GM18870 (cell line): Measurements from ENCODE around the gene GPR146.

ENCODE experiments used
- ATAC-seq: cut with Tn5 transposase; IDR thresholded peaks from one replicate; pipeline ENCODE4 v1.9.1; 2021; ENCODE audit warnings: moderate library complexity; ENCODE audit not compliant: unreplicated experiment

GPR146 gene

DNA sequence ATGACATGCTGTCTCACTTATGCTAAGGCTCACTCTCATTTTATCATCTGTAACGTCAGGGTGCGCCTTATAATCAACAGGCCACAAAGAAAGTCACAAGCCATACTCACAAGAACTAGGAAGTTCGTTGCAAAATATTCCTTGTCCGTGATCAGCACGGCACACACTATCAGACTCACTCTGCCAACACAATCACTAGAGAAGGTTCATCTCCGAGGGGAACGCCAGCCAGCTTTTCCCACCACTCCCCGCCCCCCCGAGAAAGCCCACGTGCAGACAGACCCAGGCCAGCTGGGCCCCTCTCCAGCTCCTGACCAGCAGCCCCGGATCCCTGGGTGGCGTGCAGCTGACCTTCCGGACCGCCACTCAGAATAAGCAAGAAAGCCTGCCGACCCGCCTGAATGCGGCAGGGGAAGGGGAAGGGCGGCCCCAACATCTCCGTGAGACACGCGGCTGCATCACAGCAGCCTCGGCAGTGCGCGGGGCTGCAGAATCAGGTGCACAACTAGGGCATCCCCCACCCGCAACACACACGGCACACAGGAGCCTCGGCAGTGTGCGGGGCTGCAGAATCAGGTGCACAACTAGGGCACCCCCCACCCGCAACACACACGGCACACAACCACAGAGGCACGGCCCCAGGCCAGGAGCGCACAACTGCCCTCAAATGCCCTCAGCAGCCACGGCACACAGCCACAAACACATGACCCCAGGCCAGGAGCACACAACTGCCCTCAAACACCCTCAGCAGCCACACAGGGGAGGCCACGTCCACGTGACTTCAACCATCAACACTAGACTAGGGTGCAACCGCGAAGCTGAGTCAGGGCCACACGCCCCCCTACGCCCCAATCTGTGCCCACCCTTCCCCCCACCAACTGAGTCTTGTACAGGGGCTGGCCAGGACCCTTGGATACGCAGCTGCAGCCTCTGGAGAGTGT is 2.5 kb upstream of the GPR146 start:
- ATAC-seq: no peak

DNA sequence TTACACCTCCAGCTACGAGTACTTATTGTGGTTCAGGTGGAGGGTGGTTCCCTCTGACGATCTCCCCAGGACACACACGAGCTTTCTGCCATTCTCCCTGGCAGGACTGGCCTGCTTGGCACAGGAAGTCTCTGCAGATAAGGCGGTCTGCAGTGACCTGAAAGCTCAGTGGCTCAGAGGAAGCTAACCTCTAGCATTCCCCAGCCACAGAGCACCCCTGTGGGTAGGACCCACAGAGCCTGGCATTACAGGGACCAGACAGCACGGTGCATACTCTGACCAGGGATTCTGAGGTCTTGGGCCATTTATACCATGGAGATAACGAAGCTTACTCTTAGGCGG is 1.9 kb upstream of the GPR146 start:
- ATAC-seq: no peak

DNA sequence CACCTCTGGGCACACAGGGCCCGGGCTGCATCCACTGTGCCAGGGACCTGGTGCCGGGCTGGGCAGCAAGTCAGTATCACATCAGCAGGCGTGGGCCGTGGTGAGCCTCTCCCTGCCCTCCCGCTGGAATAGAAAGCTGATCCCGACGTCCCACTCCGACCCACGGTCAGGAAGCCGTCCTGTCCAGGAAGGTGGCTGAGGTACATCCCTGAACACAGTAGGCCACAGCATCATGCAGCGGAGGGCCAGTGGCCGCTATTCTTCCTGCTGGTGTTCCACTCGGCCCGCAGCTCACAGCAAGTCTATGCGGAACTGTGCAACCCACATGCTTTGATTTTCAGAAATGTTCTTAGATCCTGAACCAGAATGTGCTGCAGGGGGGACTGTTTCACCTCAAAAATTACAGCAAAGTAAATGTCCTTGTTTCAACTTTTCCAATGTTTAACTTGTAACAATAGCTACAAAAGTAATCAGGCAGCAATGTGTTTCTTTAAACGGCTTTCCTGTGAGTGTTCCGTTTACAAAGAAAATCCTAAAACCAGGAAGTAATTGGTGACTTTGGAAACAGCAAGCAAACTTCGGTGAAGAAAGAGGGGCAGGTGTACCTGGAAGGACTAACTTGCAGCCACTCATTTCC is 676 bp upstream of the GPR146 start:
- no peak for ATAC-seq

DNA sequence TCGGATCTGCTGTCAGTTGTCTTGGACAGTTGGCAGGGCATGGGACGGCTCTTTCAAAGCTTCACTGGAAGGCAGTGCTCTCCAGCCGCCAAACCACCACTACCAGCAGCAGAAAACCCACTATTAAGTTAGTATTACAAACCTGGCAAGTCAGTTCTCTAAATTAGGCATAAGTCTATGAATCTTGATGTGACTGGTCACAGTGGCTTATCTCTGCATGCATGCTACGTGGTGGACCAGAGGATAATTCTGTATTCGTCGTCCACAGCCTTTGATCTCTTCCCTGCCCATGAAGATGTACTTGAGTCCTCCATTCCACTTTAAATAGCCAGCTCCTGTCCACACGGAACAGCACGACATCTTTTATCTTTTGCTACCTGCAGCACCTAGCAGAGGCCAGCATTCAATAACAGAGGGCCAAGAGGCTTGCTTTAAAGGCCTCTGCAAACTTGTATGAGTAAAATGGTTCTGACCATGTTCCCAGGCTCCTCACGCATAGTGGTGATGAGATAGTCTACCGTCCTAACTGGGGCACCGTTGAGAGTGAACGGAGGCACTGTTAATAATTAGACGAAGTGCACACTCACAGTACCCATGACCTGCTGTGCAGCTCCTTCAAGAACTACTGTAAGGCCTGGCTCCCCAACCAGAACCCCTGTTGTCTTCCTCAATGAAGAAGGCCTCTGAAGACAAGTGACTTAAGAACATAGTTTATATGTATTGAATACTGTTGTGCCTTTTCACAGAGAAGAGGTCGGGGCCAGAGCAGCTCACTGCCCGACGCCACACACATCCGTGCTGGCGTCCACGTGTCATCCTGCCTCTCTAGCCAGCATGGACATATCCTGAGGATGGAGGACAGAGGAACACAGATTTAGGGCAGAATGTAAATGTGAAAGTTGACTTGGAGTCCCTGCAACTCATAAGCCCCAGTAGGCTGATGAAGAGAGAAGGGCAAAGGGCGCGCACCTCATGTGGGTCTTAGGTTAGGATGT is 1.0 kb downstream of the GPR146 start:
- no peak for ATAC-seq

DNA sequence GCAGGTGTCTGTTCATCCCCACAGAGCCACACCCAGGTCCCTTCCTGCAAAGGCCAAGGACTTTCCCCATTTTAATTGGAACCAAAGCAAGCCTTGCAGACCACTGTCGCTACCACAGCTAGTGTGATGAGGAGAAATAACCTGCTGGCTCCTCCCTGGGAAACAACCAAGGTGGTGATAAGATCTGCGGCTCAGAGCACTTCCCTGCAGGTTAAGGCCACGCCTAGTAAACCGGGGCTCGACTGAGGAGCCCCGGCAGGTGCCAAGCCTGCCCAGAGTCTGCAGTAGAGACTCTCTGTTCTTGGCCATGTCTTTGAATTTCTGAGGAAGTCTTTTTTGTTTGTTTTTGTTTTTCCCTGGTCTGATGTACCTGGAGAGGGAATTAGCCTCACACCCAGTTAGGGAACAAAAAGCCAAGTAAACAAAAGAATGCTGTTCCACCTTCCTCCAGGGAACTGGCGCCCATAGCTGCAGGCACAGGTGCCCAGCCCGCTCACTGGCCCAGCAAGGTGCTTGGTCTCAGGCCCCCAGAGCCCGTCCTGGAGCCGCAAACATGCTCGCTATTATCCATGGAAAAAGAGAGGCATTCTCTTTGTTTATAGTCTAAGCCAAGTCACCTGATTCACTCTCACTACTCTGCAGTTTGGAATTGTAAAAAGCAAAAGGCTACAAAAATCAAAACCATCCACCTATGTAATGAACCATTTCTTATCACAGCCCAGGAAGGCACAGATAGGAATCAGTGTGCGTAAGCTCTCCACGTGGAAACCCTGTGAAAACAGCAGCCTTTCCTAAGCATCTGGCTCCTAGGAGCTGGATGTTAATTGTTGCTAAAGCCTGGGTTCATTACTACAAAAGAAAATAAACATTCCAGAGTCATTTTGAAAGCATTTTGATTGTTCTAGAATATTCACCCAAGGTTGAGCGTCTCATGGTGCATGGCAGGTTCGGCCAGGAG is 2.7 kb downstream of the GPR146 start:
- no peak for ATAC-seq

DNA sequence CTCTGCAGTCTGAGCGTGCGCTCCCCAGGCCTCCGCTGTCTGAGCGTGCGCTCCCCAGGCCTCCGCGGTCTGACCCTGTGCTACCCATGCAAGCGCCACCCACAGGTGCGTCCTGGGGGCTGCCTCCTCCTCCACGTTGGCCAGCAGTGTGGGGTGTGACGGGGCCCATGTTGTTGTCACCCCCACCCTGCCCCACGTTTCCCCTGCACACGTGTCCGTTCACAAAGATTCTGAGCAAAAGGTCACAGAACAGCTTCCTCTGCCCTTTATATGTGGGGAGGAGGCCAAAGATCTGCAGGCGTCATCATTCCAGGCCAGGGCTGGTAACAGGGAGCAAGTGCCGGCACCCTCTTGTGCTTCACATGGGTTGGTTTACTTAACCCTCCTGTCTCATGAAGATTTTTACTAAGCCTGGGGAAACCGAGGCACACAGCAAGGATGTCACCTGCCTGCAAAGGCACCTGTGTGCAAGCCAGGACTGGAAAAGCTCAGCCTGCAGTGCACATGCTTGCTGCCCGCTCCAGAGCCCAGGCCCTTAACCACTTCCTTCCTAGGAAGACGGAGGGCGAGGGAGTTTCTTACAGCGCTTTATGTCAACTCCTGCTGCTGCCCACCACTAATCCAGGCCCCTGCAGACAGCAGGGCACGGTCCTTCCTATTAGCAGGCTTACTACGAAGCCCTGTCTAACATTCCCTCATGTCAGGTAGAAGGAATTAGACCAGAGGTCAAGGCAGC is 4.8 kb downstream of the GPR146 start:
- no peak for ATAC-seq

DNA sequence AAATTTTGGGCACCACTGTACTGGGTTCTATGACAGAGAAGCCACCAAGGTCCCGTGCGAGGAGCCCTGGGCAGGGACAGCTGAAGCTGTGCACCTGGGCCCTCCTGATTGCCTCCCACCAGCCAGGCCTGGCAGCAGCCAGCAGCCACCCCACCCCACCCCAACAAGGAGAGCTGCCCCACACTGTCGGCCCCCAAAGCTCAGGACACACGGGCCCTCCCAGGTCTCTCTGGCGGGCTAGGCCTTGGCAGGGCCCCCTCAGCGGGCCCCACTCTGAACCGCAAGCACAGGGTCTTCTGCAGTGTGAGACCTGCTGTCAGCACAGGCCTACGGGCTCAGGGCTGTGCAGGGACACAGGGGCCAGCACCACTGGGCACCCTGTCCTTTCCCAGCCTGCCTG is 5.5 kb downstream of the GPR146 start:
- no peak for ATAC-seq

DNA sequence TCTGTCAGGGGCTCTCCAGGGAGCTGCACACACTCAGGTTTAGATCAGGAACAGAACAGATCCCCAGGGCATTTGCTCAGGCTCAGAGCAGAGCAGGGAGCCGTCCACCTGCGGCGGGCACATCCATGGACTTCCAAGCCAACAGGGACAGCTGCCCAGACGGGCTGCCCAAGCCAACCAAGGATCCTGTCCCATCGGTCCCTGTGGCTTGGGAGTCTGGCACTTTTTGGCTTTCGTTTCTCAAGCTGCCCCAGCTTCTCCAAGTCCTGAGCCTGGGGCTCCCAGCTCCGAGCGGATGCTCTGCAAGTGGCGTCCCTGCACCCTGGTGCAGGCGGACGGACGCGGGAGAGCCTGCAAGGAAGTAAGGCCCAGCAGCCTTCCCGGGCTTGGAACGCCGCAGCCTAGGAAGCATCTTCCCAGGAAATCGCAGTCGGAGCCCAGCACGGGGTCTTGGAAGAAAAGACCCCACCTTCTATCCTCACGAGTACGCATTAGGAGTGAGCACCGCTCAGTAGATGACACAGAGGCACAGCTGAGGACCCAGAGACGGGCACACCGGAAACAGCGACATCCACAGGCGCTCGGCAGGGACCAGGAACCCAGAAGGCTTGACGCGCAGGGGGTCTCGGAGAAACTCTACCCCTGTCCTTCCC is 6.0 kb downstream of the GPR146 start:
- ATAC-seq: no peak

DNA sequence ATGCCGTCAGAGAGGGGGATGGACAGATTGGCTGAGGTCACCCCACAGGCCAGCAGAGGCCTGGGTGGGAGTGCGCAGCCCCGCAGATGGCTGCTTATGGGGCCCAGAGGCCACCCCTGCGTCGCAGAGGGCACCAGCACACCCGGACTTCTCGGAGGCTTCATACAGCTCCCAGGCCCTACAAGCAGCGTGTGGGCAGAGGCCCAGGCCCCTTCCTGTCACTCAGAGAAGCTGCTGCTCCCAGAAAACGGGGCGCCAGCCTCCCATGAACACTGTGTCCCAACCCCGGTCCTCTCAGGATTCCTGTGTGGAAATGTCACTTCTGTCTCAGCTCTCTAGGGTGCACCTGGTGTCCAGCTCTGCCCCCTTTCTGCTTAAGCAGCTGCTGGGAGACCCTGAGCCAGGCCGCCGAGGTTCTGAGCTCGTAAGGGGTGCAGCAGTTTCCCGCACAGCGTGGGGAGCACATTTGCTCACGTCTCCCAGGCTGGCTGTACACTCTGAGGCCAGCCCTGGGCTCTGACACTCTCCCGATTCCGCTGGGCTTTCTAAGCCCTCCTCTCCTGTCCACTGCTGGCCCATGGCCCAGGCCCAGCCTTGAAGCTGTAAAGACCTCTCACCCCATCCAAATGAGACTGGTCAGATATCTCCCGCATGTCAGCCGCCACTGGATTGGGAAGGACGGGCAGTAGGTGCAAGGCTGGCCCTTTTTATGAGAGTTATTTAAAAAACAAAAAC is 6.8 kb downstream of the GPR146 start:
- no peak for ATAC-seq

DNA sequence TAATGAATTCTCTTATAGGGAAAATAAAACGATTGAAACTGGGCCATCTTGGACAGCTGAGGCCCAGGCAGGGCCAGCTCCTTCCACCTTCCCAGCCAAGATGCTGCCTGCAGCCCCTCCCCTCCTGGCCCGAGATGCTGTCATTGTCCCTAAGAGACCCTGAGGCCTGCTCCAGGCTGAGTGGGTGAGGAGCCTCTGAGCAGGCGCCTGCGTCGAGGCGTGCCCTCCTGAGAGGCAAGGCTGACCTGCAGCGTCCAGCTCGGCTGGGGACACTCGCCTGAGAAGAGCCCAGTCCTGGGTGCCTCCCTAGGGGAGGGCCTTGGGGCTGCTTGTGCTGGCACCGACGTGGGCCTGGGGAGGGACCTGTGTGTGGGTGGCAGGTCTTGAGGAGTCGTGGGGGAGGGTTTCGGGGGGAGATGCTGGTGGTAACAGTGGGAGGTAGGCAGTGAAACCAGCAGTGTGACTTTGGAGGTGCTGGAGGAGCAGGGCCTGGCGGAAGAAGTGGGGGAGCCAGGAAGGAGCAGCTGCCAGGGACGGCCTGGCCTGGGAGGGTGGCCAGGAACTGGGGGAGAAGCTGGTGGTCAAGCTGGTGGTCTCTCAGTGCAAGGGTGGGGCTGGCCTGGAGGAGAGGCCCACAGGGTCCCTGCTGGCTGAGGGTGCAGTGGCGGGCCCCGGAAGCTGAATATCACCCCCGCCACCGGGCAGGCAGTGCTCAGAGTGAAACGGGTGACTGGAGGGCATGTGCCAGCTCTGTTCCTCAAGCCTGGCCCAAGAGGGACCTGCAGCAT is 7.9 kb downstream of the GPR146 start:
- no peak for ATAC-seq

DNA sequence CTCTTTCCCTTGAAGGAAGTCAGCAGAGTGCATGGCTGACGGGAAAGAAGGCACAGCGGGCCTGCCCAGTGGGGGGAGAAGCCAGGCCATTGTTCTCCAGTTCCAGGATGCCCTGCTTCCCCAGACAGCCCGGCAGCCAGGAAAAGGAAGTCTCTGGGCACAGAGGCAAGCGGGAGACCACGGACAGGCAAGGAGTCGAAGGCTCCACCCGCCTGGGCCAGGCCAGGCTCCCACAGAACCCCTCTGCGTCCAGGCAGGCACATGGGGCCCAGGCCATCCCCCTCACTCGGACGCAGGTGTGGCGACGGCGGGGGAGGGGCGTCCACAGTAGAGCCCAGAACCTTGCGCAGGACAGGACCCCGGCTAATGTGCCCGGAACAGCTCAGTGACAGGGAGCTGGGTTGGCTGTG is 8.7 kb downstream of the GPR146 start:
- no peak for ATAC-seq

DNA sequence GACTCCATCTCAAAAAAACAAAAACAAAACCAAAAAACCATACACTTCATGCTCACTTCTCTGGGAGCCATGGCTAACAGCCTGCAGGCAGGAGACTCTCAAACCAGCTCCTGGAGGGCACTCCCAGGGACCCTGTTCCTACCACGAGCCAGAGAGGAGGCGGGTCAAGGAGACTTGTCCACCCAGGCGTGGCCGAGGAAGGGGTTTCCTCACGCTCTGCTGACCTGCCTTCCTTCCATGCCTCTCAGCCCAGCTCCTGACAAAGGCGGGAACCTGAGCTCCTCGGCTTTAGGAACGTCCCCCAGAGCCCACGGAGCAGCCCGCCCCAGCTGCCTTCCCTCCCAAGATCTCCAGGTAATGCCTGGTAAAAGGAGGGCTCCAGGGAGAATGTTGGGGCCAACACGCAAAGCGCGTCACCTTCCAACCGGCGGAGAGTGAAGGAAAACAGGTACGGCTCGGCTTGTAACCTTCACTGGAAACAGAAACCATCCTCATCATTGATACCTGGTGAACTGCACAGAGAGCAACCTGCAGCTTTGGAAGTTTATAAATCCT is 9.5 kb downstream of the GPR146 start:
- no peak for ATAC-seq

DNA sequence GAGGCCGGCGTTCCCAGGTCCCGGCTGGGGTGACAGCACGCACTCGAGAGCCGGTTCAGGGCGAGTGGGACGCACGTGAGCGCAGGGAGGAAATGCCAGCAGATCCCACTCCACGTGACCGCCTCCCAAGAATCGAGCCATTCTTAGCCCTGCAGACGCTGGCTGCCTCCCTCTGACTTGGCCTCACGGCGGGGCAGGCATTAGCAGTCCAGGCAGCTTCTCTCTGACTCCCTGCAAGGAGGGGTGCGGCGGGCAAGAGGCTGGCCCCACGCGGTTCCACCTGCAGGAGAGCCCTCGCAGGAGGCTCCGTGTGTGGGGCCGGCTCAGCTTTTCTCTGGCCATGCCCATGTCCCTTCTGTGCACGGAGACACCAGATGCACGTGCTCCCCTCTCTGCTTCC is 10.1 kb downstream of the GPR146 start:
- no peak for ATAC-seq

DNA sequence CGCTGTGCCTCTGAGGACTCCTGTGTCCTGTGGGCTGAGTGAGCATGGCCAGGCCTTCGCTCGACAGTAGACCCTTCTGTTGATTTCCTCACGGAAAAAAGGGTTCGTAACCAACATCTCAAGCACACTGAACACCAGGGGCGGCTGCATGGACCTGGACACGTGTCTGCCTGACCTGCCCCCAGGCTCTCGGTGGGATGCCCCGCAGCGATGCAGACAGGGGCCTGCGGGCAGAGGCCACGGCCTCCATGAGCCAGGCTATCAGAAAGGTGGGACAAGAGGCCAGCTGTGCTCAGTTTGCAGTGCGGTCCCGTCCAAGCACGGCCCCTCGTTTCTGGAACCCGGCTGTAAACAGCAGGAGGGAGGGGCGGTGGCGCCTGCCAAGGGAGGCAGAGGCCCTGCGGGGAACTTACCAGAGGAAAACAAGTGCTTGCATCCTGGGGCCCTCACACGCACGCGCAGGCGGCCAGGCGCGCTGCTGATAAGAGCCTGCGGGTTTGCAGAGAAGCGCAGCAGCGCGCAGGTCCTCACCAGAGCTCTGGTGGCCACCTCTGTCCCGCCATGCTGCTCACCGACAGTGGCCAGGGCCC is 10.6 kb downstream of the GPR146 start:
- no peak for ATAC-seq

DNA sequence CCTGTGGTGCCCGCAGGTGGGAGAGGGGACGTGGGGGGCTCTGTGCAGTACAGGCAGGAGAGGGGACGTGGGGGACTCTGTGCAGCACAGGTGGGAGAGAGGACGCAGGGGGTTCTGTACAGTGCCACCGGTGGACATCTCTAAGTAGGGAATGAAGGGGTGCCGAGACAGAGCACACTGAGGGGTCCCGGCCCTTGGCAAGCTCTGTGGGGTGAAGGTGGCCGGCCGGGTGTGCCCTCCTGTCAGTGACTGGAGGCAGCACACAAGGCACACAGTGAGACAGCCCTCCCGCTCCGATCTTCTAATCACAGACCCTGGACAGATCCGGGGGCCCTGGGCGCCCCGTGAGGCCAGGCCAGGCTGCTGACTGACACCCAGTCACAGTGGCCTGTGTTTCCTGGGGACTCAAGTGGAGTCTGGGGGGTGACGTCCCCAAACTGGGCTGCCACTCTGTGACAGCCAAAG is 11.2 kb downstream of the GPR146 start:
- ATAC-seq: no peak

DNA sequence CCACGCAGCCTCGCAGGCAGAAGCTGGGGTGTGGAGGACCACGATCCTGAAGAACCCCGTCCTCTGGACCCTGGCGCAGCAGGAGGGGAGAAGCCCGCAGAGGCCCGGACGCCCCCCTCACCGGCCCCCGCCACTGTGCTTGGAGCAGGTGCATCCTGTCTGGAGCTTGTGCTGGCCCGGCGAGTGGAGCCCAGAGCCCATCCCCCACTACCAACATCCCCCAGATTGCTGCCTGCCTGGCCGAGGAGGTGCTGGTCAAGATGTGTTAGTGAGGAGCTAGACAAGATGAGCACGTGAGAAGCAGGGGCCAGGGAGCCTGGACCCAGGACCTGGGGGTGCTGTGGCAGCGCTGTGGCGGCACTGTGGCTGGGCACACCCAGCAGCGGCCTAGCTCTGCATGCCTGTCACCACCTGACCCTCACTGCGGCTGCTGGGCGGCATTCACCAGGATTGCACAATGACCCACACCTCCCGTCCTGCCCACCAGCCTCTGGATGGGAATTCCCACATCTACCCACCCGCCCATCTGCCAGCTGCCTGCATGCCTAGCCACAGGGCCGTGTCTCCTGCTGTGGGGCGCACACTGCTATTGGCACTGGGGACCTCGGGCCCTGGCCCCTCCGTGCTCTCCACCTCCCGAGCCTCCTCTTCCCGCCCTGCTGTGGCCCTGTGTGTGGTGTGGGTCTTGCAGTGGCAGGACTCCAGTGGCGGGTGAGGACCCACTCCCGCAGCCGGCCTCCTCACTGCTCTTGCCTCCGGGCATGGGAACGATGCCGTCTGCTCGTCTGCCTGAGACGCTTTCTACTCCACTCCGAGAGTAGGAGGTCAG is 11.8 kb downstream of the GPR146 start:
- no peak for ATAC-seq
